Effector memory CD4-positive, alpha-beta T cell (primary cell): ENCODE measurements around the gene SOCS6.

Source experiments
- DNase-seq, 3 donors: peaks; one replicate each; pipeline ENCODE4 v3.0.0-alpha.2; 2020
- H3K27ac ChIP-seq: 2 replicates; pipeline ENCODE4 v1.7.0; 2013; ENCODE audit warnings: mild to moderate bottlenecking, low read length, moderate library complexity; ENCODE audit not compliant: insufficient read depth, poor library complexity, severe bottlenecking
- H3K27me3 ChIP-seq: replicated peaks from 2 replicates; pipeline ENCODE4 v1.7.0; 2013; ENCODE audit warnings: mild to moderate bottlenecking, low read length; ENCODE audit not compliant: insufficient read depth, control insufficient read depth, poor library complexity, severe bottlenecking
- H3K36me3 ChIP-seq: 2 replicates; pipeline ENCODE4 v1.7.0; 2013; ENCODE audit warnings: mild to moderate bottlenecking, low read length, moderate library complexity; ENCODE audit not compliant: control insufficient read depth, insufficient read depth
- H3K4me1 ChIP-seq: 2 replicates; pipeline ENCODE4 v1.7.0; 2013; ENCODE audit warnings: low read length, mild to moderate bottlenecking; ENCODE audit not compliant: control insufficient read depth, insufficient read depth, poor library complexity, severe bottlenecking
- H3K4me3 ChIP-seq: 2 replicates; pipeline ENCODE4 v1.7.0; 2013; ENCODE audit warnings: low read length, low read depth, mild to moderate bottlenecking; ENCODE audit not compliant: insufficient read depth, poor library complexity, severe bottlenecking
- H3K9me3 ChIP-seq: 2 replicates; pipeline ENCODE4 v1.7.0; 2013; ENCODE audit warnings: mild to moderate bottlenecking, low read length, moderate library complexity; ENCODE audit not compliant: control insufficient read depth

SOCS6 gene

GRCh38 chr18:70288171-70288850, 534 bp upstream of the SOCS6 start:
- Histone ChIP-seq H3K27ac (no peak overlapping the region), H3K4me1 (peaks cover 2% of the 10 kb centered on the region)

GRCh38 chr18:70289351-70290312, 787 bp downstream of the SOCS6 start:
- H3K9me3 ChIP-seq: no peaks in the 10 kb centered on the region
- H3K4me1 ChIP-seq: peaks cover 2% of the 10 kb centered on the region
- DNase-seq: no peak
- no peaks in the 10 kb centered on the region for H3K36me3 ChIP-seq
- H3K27me3 ChIP-seq: peaks cover 5% of the 10 kb centered on the region
- no peak overlapping the region for H3K27ac ChIP-seq
- H3K4me3 ChIP-seq: peak overlapping the region; percentile 46

More at GRCh38 chr18:70288171-70288850, 534 bp upstream of the SOCS6 start:
- H3K9me3 ChIP-seq: no peaks in the 10 kb centered on the region
- no peaks in the 10 kb centered on the region for H3K36me3 ChIP-seq
- DNase-seq: no peak
- peak overlapping the region; percentile 36 for H3K4me3 ChIP-seq
- peaks cover 5% of the 10 kb centered on the region for H3K27me3 ChIP-seq

- Histone ChIP-seq H3K4me1 (peaks cover 2% of the 10 kb centered on the region), H3K27ac (no peak overlapping the region), H3K4me3 (no peak overlapping the region), H3K27me3 (peaks cover 5% of the 10 kb centered on the region), H3K36me3 (no peaks in the 10 kb centered on the region), H3K9me3 (no peaks in the 10 kb centered on the region)
- DNase-seq: no peak
Measured at GRCh38 chr18:70290482-70291294, 1.8 kb downstream of the SOCS6 start.

GRCh38 chr18:70291295-70291574, 2.4 kb downstream of the SOCS6 start:
- Histone ChIP-seq H3K9me3 (no peaks in the 10 kb centered on the region), H3K27me3 (peaks cover 5% of the 10 kb centered on the region), H3K4me3 (no peak overlapping the region), H3K36me3 (no peaks in the 10 kb centered on the region), H3K27ac (no peak overlapping the region), H3K4me1 (peaks cover 2% of the 10 kb centered on the region)
- DNase-seq: no peak

GRCh38 chr18:70292628-70293027, 3.8 kb downstream of the SOCS6 start:
- Histone ChIP-seq H3K27ac (no peak overlapping the region), H3K4me3 (no peak overlapping the region), H3K9me3 (no peaks in the 10 kb centered on the region), H3K27me3 (peaks cover 5% of the 10 kb centered on the region), H3K36me3 (no peaks in the 10 kb centered on the region), H3K4me1 (peaks cover 2% of the 10 kb centered on the region)
- no peak for DNase-seq

- Histone ChIP-seq H3K9me3 (no peaks in the 10 kb centered on the region), H3K27me3 (peaks cover 3% of the 10 kb centered on the region), H3K4me3 (no peak overlapping the region), H3K36me3 (no peaks in the 10 kb centered on the region), H3K4me1 (peaks cover 2% of the 10 kb centered on the region), H3K27ac (no peak overlapping the region)
- no peak for DNase-seq
Measured at GRCh38 chr18:70293166-70293565, 4.3 kb downstream of the SOCS6 start.

- H3K4me1 ChIP-seq: peaks cover 2% of the 10 kb centered on the region
Measured at GRCh38 chr18:70294471-70295191, 5.8 kb downstream of the SOCS6 start.

GRCh38 chr18:70295192-70296188, 6.6 kb downstream of the SOCS6 start:
- no peaks in the 10 kb centered on the region for H3K27me3 ChIP-seq
- no peaks in the 10 kb centered on the region for H3K9me3 ChIP-seq
- no peak for DNase-seq
- H3K4me3 ChIP-seq: no peak overlapping the region
- H3K27ac ChIP-seq: no peak overlapping the region
- H3K36me3 ChIP-seq: no peaks in the 10 kb centered on the region
- no peaks in the 10 kb centered on the region for H3K4me1 ChIP-seq

More at GRCh38 chr18:70294471-70295191, 5.8 kb downstream of the SOCS6 start:
- Histone ChIP-seq H3K36me3 (no peaks in the 10 kb centered on the region), H3K9me3 (no peaks in the 10 kb centered on the region), H3K27ac (no peak overlapping the region), H3K27me3 (no peaks in the 10 kb centered on the region), H3K4me3 (no peak overlapping the region)
- DNase-seq: no peak
